GM12872 (cell line): ENCODE results near the gene LHFPL3.

Source experiments
- CTCF ChIP-seq: IDR thresholded peaks from 3 replicates; pipeline ENCODE4 v1.5.1; 2011; ENCODE audit warnings: low read depth, mild to moderate bottlenecking, low read length, moderate library complexity; ENCODE audit not compliant: insufficient read depth

The LHFPL3 gene

DNA sequence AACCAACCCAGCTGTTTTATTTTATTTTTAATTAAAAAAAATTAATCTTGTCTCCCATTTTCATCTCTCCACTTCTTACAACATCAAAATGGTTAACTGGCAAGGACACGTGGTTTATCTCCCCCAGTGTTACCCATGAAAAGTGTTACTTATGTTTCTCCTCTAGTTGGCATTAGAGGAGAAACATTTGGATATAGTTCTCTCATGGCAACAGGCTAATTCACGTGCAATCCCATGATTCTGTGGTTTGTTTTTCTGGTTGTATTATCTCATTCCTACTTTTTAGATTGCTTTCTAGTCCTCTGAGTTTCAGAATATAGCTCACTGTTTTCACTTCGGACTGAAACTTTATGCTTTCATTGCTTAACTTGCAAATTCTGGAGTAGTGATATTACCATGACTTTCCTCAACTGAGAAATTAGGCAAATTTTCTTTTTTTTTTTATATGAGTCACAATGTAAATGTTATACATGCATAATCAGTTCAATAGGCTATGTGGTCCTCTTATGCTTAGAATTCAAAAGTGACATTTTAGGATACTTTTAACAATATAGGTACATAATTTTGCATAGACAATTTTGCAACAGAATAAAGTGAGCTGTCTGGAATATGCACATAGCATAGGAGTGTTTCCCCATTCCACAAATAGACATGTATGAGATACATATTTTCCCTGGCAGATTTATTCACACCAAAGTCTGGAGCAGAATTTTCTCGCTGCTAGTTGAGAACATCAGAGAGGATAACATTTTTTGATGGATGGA lies 43.0 kb downstream of the LHFPL3 start:
- no peak for TF ChIP-seq CTCF

- no peak for TF ChIP-seq CTCF
Observed at GRCh38 chr7:104371980-104372357, 43.6 kb downstream of the LHFPL3 start.

- TF ChIP-seq CTCF: no peak
Observed at GRCh38 chr7:104382616-104383015, 54.2 kb downstream of the LHFPL3 start.

DNA sequence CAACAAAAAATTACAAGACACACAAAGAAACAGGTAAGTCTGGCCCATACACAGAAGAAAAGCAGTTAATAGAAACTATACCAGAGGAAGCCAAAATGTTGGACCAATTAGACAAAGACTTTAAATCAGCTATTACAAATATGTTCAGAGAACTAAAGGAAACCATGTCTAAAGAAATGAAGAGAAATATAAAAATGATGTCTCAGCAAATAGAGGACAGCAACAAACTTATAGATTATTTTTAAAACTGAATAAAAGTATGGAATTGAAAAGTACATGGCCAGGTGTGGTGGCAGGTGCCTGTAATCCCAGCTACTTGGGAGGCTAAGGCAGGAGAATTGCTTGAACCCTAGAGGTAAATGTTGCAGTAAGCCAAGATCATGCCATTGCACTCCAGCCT lies 58.5 kb downstream of the LHFPL3 start:
- no peak for TF ChIP-seq CTCF

DNA sequence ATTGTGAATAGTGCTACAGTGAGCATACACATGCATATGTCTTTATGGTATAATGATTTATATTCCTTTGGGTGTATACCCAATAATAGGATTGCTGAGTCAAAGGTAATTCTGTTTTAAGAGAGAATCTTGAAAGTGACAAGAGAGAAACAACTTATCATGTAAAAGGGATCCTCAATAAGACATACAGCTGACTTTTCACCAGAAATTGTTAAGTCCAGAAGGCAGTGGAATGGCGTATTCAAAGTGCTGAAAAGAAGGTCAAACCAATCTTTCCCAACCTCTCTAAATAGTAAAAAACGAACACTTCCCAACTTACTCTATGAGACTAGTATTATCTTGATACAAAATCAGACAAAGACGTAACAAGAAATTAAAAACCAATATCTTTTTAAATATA lies 59.8 kb downstream of the LHFPL3 start:
- TF ChIP-seq CTCF: no peak

DNA sequence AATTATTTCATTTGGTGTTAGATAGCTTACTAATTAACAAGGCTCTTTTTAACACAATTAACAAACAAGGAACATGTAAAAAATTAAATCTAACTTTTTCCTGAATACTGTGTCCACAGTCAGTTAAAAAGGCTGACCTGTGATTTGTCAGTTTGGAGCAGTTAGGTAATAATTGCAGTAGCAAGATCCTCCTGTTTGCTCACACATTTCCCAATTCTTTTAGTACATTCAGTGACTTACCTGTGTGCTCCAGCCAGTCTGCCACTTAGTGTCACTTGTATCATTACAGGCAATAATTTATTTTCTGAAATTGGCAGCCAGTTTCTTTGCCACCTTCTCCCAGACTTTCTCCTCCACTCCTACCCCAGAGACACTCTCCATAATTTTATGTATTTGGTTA lies 66.8 kb downstream of the LHFPL3 start:
- no peak for TF ChIP-seq CTCF

DNA sequence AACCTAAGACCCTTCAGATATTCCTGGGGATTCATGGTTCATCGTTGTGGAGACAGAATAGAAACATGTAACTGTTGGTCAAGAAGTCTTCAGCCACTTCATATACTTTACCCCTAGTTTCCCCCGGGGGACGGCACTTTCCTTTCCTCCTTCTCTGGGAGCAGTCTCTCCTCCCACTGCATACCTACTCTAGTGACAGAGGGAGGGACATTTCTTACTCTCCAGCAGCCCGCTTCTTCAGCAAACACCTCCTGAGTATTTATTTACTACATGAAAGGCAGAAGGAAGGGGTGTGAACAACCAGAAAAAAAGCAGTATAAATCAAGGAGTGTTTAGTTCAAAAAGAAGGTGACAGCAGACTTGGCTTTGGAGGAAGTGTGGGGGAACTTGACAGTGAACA lies 69.0 kb downstream of the LHFPL3 start:
- no peak for TF ChIP-seq CTCF

GRCh38 chr7:104408371-104408770 lies 80.0 kb downstream of the LHFPL3 start:
- TF ChIP-seq CTCF: no peak
